Ureter (tissue), 1 donor: ENCODE measurements around the gene KIF26A. TPM values are rescaled to one million over a fixed set of nuclear protein-coding genes. Genes with fewer than 3 reads are reported as not detected.
"Not testable (repeated sequence)": the region's sequence is repeated elsewhere in the genome, so short reads cannot be mapped to it uniquely, and the experiment has no call there.

Experiments used
- DNase-seq: peaks from one replicate; pipeline ENCODE4 v3.0.0-alpha.2; 2020; ENCODE audit warnings: low spot score
- total RNA-seq: library from RNA; stranded (reverse); gene quantifications from one replicate; pipeline ENCODE4 v1.2.4, GENCODE V29; 2023
- donor health status: DM: yes; HTN: yes; CAD: no.

KIF26A gene
- total RNA-seq, 1 donor from 2014 or later = 6.1 TPM

DNA sequence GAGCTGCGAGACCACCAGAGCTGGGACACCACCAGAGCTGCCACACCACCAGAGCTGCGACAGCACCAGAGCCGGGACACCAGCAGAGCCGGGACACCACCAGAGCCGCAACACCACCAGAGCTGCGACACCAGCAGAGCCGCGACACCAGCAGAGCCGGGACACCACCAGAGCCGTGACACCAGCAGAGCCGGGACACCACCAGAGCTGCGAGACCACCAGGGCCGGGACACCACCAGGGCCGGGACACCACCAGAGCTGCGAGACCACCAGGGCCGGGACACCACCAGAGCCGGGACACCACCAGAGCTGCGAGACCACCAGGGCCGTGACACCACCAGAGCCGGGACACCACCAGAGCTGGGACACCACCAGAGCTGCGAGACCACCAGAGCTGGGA lies 69.9 kb downstream of the KIF26A start:
- DNase-seq = not testable (repeated sequence)

DNA sequence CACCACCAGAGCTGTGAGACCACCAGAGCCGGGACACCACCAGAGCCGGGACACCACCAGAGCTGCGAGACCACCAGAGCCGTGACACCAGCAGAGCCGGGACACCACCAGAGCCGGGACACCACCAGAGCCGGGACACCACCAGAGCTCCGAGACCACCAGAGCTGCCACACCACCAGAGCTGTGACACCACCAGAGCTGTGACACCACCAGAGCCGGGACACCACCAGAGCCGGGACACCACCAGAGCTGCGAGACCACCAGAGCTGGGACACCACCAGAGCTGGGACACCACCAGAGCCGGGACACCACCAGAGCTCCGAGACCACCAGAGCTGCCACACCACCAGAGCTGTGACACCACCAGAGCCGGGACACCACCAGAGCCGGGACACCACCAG lies 70.7 kb downstream of the KIF26A start:
- DNase-seq = not testable (repeated sequence)

DNA sequence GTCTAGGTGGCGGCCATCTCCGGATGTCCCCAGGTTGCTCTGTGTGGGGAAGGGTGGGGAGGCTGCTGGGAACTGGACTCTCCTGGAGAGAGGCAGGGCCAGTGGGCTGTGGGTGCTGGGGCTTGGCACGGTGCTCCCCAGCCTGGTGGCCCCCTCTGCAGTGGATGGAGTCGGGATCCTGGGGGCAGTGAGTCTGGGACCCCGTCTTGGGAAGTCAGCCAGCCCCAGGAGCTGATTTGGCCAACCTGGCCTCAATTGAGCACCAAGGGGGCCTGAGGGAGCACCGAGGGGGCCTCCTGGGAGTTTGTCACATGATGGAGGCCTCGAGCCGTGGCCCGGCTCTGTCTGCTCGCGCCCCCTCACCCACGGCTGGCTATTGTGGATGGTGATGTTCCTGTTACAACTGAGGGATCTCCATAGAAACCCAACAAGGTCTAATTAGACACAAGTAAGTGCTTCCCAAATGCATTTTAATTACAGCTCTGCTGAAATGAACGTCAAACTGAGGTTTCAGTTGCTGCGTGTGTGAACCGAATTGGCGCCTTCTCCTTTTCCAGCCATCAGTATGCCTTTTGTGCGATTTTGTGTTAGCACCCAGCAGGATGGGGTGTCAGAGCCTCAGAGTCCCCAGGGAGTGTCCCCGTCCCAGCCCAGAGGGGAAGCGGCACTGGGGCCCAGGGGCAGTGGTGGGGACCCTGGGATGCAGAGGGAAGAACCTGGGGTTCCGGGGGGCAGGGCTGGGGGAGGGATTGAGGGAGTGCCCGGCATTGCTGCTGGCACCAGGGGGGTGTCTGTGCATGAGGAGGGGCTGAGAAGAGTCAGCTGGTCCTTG lies 71.8 kb downstream of the KIF26A start:
- no peak for DNase-seq

DNA sequence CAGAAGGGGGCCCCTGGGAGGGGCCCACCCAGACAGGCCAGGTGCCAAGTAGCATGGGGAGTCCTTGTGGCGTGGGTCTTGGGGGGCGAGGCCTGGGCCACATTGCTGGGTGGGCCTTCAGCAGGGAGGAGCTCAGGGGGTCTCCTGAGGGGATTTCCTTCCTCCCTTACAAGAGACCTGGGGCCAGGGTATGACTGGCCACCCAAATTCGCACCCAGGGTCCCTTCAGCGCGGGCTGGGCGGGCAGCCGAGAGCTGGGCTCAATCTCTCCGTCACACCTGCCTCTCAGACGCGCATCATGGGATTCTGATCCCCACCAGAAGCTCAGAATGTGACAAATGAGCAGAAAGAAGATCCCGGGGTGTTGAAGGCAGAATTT lies 72.4 kb downstream of the KIF26A start:
- DNase-seq = no peak

DNA sequence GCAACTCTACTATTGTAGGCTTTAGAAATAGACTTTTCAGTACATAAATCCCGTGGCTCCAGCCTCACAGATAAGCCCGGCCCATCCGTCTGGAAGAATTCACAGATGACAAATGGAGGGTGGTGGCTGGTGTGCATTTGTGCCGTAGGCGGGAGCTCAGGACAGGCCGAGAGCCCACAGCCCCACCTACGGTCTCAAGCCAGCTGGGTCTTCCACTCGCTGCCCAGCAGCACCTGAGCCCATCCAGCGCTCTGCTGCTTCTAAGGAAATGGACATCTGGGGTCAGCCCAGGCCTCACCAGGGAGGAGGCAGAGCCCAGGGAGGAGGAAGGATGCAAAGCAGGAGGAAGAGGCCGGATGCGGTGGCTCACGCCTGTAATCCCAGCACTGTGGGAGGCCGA lies 72.8 kb downstream of the KIF26A start:
- no peak for DNase-seq

DNA sequence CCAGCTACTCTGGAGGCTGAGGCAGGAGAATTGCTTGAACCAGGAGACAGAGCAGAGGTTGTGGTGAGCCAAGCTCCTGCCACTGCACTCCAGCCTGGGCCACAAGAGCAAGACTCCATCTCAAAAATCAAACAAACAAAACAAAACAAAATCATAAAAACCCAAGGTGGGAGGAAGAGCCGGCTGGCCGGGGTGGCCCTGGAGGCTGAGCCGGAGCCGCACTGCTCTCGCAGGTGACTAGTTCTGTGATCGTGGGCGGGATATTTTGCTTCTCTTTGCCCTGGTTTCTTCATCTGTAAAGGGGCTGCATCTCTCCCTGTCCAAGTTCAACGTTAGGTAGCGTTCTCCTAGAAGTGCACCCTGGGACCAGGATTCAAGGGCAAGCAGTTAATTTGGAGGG lies 73.4 kb downstream of the KIF26A start:
- DNase-seq = no peak

DNA sequence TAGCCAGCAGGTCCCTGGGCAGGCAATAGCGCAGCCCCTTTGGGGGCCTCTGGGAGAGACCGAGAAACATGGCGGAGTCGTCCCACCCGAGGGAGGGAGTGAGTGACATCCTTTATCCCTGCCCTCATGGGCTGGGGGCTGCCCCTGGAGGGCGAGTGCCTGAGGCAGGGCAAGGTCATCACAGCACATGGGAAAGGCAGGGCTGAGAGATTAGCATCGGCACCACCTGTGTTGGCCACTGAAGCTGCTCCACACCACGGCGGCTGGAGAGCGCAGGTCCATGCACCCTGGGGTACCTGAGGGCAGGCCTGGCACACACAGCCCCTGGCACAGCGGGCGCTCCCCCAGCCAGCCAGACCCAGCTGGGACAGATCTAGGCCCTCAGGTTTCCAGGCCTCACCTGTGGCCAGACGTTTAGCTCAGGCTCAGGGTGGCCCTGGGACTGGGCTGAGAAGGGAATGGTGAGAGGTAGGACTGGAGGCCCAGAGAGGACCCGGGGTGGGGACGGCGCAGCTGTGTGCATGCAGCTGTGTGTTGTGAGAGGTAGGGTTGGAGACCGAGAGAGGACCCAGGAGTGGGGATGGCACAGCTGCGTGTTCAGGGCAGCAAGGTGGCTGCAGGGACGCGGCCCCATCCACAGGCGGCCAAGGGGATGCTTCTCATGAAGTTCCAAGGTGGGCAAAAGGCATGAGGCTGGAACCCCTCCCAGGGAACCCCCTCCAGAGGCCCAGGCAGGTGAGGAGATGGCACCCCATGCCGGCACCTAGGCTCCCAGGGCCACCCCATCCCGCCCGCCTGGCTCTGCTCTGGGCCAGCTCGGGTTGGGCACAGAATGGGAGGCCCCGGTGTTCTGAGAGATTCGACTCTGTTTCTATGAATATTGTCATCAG lies 74.1 kb downstream of the KIF26A start:
- no peak for DNase-seq

DNA sequence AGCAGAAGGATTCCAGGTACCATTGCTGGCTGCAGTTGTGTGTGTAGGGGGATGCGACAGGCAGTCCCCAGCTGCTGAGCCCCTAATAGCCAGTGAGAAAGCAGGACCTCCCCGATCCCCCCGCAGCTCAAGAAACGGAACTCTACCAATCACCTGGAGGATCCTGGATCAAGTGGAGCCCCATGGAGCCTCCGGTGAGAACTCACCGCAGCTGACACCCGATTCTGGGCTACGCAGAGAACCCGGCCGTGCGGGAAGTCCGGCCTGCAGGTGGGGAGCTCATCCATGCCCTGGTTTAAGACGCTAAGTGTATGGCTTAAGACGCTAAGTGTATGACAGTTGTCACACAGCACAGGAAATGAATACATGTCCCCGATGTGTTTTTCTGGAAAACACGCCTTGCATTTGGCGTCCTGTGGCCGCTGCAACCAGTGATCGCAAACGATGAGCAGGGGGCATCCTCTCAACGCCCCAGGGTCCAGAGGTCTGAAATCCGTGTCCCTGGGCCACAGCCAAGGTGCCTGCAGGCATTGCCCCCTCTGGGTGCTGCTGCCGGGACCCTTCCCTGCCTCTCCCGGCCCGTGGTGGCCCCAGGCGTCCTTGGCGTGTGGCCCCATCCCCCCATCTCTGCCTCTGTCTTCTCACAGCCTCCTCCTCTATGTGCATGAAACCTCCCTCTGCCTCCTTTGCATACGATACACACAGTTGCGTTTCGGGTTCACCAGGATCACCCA lies 75.1 kb downstream of the KIF26A start:
- no peak for DNase-seq

DNA sequence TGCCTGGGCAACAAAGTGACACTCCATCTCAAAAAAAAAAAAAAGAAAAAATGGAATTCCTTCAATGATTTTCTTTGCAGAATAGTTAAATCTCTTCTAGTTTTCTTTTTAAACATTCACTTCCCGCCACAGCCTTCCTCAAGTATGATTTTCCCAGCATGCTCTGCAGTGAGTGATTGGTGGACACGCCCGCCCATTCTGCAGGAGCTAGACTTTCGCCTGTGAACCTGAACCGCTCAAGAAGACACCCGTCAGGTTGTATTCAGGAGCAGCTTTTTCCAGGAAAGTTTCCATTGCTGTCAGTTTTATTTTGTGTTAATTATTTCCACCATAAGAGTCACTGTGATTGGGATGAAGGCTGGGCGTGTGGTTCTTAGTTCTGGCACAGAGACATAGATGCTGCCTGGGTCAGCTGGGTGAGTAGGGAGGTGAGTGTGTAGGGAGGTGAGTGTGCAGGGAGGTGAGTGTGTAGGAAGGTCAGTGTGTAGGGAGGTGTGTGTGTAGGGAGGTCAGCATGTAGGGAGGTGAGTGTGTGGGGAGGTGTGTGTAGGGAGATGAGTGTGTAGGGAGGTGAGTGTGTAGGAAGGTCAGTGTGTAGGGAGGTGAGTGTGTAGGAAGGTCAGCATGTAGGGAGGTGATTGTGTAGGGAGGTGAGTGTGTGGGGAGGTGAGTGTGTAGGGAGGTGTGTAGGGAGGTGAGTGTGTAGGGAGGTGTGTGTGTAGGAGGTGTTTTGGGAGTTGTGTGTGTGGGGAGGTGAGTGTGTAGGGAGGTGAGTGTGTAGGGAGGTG lies 76.2 kb downstream of the KIF26A start:
- DNase-seq = no peak

DNA sequence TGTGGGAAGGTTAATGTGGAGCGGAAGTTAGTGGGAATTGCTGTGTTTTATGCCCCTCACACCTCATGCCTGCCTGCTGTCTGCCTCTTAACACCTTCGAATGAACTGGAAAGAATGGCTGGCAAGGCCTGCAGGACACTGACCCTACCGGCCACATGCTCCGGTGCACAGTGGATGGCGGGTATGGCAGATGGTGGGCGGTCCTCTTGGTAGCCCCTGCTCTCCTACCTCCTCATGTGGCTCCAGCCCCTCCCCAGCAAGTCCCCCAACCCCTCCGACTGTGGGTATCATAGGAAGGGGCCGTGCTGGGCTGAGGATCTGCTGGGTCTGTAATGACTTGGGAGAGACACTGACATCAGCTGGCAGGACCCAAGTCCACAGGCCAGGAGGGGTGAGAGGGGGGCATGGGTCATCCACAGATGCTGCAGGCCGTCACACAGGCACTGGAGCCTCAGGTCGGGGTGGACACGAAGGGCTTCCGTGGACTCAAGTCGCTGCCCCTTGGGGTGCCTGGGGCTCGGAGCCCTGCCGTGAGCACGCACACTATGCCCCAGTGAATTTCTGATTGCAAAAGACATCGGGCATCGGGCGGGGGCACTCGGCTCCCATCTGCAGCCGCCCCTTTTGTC lies 77.4 kb downstream of the KIF26A start:
- DNase-seq = no peak

DNA sequence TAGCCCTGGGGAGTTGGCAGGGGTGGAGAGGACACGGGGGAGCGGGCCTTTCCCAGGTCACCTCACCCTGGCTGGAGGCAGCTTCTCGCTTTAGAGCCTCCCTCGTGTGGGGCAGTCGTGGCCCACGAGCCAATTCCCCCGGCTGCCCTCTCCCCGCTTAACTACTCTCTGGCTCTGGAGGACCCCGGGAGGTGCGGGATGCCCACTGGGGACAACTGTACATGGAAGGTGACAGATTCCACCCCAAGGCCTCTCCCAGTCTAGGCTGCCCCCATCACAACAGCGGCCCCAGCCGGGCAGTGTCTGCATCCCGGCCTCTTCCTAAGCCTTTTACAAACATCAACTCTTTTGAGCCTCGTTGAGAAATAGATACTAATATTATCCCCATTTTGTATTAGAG lies 78.1 kb downstream of the KIF26A start:
- no peak for DNase-seq

DNA sequence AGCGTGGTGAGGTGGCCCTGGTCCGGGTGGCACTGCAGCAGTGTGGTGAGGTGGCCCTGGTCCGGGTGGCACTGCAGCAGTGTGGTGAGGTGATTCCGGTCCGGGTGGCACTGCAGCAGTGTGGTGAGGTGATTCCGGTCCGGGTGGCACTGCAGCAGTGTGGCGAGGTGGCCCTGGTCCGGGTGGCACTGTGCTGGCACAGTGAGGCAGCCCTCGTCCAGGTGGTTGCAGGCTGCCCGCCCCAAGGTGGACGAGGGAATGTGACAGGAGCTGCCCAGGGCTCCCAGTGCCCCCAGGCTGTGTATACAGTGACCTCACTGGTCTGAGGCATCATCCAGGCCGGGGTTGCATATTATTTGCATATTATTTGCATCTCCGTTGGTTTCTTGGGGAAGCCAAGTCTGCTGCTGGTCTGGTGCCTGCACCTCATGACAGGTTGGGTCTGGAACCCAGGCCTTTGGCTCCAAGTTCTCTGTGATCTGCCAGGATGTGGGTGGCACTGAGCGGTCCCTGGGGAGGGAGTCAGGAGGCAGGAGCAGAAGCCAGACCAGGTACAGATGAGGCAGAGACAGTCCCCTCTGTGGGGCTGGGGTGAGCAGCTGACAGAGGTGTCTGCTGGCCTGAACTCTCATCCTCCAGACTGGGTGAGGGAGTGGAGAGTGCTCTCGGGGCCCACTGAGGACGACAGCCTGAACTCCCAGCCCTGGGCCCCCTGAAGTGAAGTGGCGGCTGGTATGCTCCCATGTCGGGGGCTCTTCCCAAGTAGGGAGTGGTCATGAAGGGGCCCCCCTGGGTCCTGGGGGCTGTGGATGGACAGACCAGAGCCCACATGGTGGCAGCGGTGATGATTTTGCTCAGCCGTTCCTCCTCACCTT lies 79.3 kb downstream of the KIF26A start:
- no peak for DNase-seq

DNA sequence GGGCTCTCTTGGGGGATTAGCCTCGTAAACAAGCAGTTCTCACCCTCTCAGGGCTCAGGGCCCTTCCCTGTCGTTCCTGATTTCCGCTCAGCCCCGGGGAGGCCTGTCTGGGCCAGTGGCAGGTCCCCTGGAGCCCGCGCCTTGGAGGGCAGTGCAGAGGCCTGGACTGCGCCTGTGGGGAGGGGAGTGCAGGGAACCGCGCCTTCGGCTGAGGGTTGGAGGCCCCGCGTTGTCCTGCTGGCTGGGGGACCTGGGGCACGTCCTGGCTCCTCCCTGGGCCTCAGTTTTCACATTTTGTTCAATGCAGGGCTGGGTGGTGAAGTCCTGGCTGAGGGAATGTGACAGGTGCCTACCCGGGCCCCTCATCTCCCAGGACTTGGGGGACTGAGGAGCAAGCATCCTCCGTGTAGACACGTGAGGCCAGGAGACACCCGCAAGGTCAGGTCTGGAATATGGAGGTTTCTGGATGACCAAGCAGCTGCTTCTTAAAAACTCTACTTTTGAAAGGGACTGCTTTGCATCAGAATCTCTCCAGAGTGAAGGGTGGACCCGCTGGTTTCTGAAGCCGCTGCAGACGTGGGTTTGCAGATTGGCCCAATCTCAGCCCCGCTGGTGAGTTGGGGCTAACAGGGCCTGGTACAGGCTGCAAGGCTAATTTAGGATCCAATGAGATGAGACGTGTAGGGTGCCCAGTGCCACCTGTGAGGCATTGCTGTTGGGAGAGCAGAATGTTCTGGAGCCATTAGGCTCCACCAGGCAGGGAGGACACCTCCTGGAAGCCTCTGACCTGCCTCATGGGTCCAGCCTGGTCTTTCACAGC lies 80.2 kb downstream of the KIF26A start:
- DNase-seq = no peak

DNA sequence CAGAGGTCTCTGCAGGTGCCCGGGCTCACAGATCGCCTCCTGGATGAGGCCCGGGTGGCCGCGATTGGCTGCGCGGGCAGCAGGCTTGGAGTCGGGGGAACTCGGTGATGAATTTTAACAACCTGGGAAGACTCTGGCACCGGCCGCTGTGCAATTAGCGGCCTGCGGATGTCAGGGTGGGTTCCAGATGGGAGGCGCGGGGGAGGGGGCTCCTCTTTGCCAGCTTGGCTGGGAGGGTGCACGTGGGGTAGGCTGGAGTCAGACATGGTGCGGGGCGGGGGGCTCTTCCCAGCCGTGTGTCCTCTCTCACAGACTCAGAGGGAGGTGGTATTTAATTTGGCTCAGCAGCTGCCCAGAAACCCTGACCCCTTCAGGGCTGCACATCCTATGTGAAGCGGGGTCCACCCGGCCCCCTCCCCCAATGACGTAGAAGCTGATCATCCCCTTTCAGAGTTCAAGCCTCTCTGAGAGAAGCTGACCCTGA lies 81.4 kb downstream of the KIF26A start:
- no peak for DNase-seq

DNA sequence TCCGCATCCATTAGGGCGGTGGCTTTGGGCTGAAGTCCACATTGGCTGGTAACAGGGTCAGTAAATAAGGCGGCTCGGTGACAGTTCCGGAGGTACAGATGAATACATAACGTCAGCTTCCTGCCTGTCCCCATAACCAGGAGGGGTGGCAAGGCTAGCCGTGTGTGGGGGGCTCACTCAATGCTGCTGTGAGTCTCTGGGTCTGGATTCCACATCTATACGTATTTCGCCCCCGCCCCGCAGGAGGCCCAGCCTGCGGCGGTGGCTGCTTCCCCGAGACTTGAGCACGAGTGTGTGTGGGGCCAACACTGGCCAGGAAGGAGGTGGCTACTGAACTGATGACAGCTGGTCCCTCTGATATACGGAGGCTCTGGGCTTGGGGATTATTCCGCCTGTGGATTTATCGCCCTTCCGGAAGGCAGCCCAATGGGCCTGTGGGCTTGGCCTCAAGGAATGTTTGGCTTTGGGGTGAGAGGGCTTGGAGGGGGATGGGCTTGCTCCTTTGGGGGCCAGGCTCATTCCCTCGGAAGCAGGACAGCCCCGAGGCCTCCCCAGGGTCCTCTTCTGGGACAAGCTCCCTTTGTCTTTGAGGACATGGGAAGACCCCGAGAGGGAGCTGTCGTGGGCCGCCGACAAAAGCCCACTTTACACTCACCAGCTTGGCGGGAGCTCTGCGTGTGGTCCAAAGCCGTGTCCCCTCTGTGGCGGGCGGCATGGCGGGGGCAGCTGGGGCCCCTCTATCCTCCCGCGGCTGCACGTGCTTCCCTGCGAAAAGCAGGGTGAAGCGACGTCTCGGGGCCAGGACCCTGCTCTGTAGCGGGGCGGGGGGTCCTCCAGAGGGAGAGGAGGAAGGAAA lies 82.1 kb downstream of the KIF26A start:
- no peak for DNase-seq

DNA sequence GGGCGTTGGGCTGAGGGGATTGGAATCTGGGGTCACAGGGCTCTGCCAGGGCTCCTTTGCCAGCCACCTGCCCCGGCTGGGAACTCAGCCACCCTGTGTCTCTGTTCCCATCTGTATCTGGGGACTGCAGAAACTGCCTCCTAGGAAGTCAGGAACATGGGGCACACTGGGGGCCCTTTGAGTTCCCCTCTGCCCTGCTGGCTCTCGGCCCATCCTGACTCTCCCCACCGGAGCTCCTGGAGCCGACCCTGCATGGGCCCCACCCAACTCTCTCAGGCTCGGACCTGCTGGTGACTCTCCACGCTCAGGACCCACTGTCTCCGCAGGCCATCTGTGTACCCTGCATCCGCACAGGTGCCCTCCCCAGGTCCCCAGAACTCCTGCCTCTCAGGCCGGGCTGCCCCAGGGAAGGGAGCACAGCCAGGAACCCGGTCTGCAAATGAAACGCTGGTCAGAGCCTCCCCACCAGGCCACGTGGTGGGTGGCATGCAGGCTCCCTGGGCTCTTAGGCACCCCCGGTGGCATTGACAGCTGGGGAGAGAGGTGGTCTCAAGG lies 82.8 kb downstream of the KIF26A start:
- DNase-seq = no peak

DNA sequence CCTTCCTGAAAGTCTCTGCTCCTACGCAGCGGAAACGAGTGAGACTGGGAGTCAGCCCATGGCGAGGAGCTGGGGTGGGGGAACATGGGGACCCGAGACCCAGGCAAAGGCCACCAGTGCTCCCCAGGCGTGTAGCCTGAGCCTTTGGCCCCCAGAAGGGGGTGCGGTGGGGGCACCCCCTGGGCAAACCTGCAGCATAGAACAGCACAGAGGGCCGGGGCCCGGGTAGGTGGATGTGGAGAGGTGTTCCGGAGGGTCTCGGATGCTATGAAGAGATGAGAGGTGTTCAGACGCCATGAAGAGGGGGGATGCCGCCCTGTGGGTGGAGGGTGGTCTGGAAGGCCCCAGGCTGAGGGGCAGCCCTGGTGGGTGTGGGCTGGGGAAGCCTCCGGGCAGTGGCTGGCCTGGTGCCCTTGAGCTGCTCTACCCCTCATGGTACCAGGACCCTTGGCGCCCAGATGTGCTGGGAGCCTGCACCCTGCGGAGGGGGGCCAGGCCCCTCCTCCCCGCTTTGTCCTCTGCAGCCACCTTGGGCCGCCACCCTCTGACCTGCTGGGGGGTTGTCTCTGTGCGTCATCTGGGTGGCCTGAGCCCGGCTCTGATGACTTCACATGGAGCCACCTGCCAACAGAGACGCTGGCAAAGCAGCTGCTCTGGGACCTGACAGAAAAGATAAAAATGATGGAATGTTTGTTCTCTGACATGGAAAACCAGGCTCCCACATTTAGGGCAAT lies 83.4 kb downstream of the KIF26A start:
- no peak for DNase-seq
